ENCODE measurements around the gene LYST.
"Not testable (repeated sequence)": the region's sequence is repeated elsewhere in the genome, so short reads cannot be mapped to it uniquely, and the experiment has no call there.

Gene LYST

GRCh38 chr1:235908742-235909520, 42.2 kb upstream of the LYST start:
- peak; percentile 78 to 83 for DNase-seq (ENCODE audit: low read depth in 2 of 2)
- H3K4me3 ChIP-seq (replicated peaks in 1 of 2; ENCODE audit: low read depth in 2 of 2, low read length in 2 of 2), result no peak overlapping the region
- TF ChIP-seq CTCF (IDR thresholded peaks at IDR 0.05; ENCODE audit: low read depth, low read length), result no peak

- no peak for TF ChIP-seq CTCF (IDR thresholded peaks at IDR 0.05; ENCODE audit: low read depth, low read length)
- DNase-seq (ENCODE audit: low read depth in 2 of 2), result no peak
- no peak overlapping the region for H3K4me3 ChIP-seq (replicated peaks in 1 of 2; ENCODE audit: low read depth in 2 of 2, low read length in 2 of 2)
Measured at GRCh38 chr1:235907897-235908240, 41.2 kb upstream of the LYST start.

GRCh38 chr1:235907187-235907896, 40.6 kb upstream of the LYST start:
- no peak for DNase-seq (ENCODE audit: low read depth in 2 of 2)
- H3K4me3 ChIP-seq (replicated peaks in 1 of 2; ENCODE audit: low read depth in 2 of 2, low read length in 2 of 2), result no peak overlapping the region
- TF ChIP-seq CTCF (IDR thresholded peaks at IDR 0.05; ENCODE audit: low read depth, low read length), result no peak

- DNase-seq (ENCODE audit: low read depth in 2 of 2), result no peak
- no peak for TF ChIP-seq CTCF (IDR thresholded peaks at IDR 0.05; ENCODE audit: low read depth, low read length)
- H3K4me3 ChIP-seq (replicated peaks in 1 of 2; ENCODE audit: low read depth in 2 of 2, low read length in 2 of 2), result no peak overlapping the region
Measured at GRCh38 chr1:235906436-235906835, 39.7 kb upstream of the LYST start.

- not testable (repeated sequence) for DNase-seq (ENCODE audit: low read depth in 2 of 2); H3K4me3 ChIP-seq (replicated peaks in 1 of 2; ENCODE audit: low read depth in 2 of 2, low read length in 2 of 2)
Measured at GRCh38 chr1:235903809-235904208, 37.1 kb upstream of the LYST start.

- no peak for TF ChIP-seq CTCF (IDR thresholded peaks at IDR 0.05; ENCODE audit: low read depth, low read length)
- DNase-seq (ENCODE audit: low read depth in 2 of 2), result peak in 1 of 2 donors; percentile 49
- H3K4me3 ChIP-seq (replicated peaks in 1 of 2; ENCODE audit: low read depth in 2 of 2, low read length in 2 of 2), result no peak overlapping the region
Measured at GRCh38 chr1:235902677-235903542, 36.2 kb upstream of the LYST start.

GRCh38 chr1:235901461-235901860, 34.8 kb upstream of the LYST start:
- H3K4me3 ChIP-seq (replicated peaks in 1 of 2; ENCODE audit: low read depth in 2 of 2, low read length in 2 of 2), result no peak overlapping the region
- no peak for TF ChIP-seq CTCF (IDR thresholded peaks at IDR 0.05; ENCODE audit: low read depth, low read length)
- DNase-seq (ENCODE audit: low read depth in 2 of 2), result peak in 1 of 2 donors; percentile 76
